ENCODE results near the gene DLST.
"Not testable (repeated sequence)": the region's sequence is repeated elsewhere in the genome, so short reads cannot be mapped to it uniquely, and the experiment has no call there.

Gene DLST

GRCh38 chr14:74927225-74927624 is 45.5 kb downstream of the DLST start:
- Histone ChIP-seq H3K9me3 (ENCODE audit: insufficient read depth, low read depth, low read length) (no peaks in the 10 kb centered on the region), H3K79me2 (ENCODE audit: insufficient read depth, low read length) (no peaks in the 10 kb centered on the region), H3K36me3 (ENCODE audit: insufficient read depth, low read length) (no peaks in the 10 kb centered on the region), H3K4me1 (ENCODE audit: insufficient read depth, low read length, poor library complexity, severe bottlenecking) (peaks cover 6% of the 10 kb centered on the region), H3K27me3 (ENCODE audit: insufficient read depth, low read length, poor library complexity, severe bottlenecking) (no peaks in the 10 kb centered on the region), H4K20me1 (ENCODE audit: insufficient read depth, low read length, poor library complexity, severe bottlenecking) (no peaks in the 10 kb centered on the region), H3F3A (ENCODE audit: low read depth) (no peaks in the 10 kb centered on the region), H2AFZ (ENCODE audit: low read length) (no peak overlapping the region), H3K9me2 (replicated peaks; ENCODE audit: low read depth, low read length) (no peaks in the 10 kb centered on the region), H3K9ac (ENCODE audit: low read depth, low read length, poor library complexity, severe bottlenecking) (no peak overlapping the region), H3K4me2 (ENCODE audit: low read depth, low read length, poor library complexity, severe bottlenecking) (no peak overlapping the region), H3K4me3 (ENCODE audit: low read length, poor library complexity, severe bottlenecking) (no peak overlapping the region)
- TF ChIP-seq EZH2phosphoT487 (IDR thresholded peaks at IDR 0.05; ENCODE audit: borderline replicate concordance), result no peak
- TF ChIP-seq CTCF (conservative IDR thresholded peaks at IDR 0.05; ENCODE audit: low read length), result no peak

GRCh38 chr14:74929242-74929641 is 47.5 kb downstream of the DLST start:
- H3K4me1 ChIP-seq (ENCODE audit: insufficient read depth, low read length, poor library complexity, severe bottlenecking), result peaks cover 24% of the 10 kb centered on the region
- TF ChIP-seq CTCF (conservative IDR thresholded peaks at IDR 0.05; ENCODE audit: low read length) (no peak), EZH2phosphoT487 (IDR thresholded peaks at IDR 0.05; ENCODE audit: borderline replicate concordance) (no peak)
- no peaks in the 10 kb centered on the region for H3K27me3 ChIP-seq (ENCODE audit: insufficient read depth, low read length, poor library complexity, severe bottlenecking)
- H3K9me2 ChIP-seq (replicated peaks; ENCODE audit: low read depth, low read length), result no peaks in the 10 kb centered on the region
- H3K9ac ChIP-seq (ENCODE audit: low read depth, low read length, poor library complexity, severe bottlenecking), result no peak overlapping the region
- no peak overlapping the region for H3K4me2 ChIP-seq (ENCODE audit: low read depth, low read length, poor library complexity, severe bottlenecking)
- no peaks in the 10 kb centered on the region for H3F3A ChIP-seq (ENCODE audit: low read depth)
- no peaks in the 10 kb centered on the region for H3K36me3 ChIP-seq (ENCODE audit: insufficient read depth, low read length)
- no peaks in the 10 kb centered on the region for H3K79me2 ChIP-seq (ENCODE audit: insufficient read depth, low read length)
- H2AFZ ChIP-seq (ENCODE audit: low read length), result no peak overlapping the region
- no peaks in the 10 kb centered on the region for H3K9me3 ChIP-seq (ENCODE audit: insufficient read depth, low read depth, low read length)
- no peak overlapping the region for H3K4me3 ChIP-seq (ENCODE audit: low read length, poor library complexity, severe bottlenecking)
- no peaks in the 10 kb centered on the region for H4K20me1 ChIP-seq (ENCODE audit: insufficient read depth, low read length, poor library complexity, severe bottlenecking)

GRCh38 chr14:74931744-74932143 is 50.0 kb downstream of the DLST start:
- not testable (repeated sequence) for H3K9me2 ChIP-seq (replicated peaks; ENCODE audit: low read depth, low read length); H3K79me2 ChIP-seq (ENCODE audit: insufficient read depth, low read length); H3K9ac ChIP-seq (ENCODE audit: low read depth, low read length, poor library complexity, severe bottlenecking); H3K27me3 ChIP-seq (ENCODE audit: insufficient read depth, low read length, poor library complexity, severe bottlenecking); H2AFZ ChIP-seq (ENCODE audit: low read length); H3K36me3 ChIP-seq (ENCODE audit: insufficient read depth, low read length); H3K4me3 ChIP-seq (ENCODE audit: low read length, poor library complexity, severe bottlenecking); H4K20me1 ChIP-seq (ENCODE audit: insufficient read depth, low read length, poor library complexity, severe bottlenecking); H3K9me3 ChIP-seq (ENCODE audit: insufficient read depth, low read depth, low read length); H3F3A ChIP-seq (ENCODE audit: low read depth); H3K4me2 ChIP-seq (ENCODE audit: low read depth, low read length, poor library complexity, severe bottlenecking)
- peaks cover 28% of the 10 kb centered on the region for H3K4me1 ChIP-seq (ENCODE audit: insufficient read depth, low read length, poor library complexity, severe bottlenecking)

- H4K20me1 ChIP-seq (ENCODE audit: insufficient read depth, low read length, poor library complexity, severe bottlenecking), result no peaks in the 10 kb centered on the region
- H3K4me2 ChIP-seq (ENCODE audit: low read depth, low read length, poor library complexity, severe bottlenecking), result peak overlapping the region; percentile 36
- H3K9ac ChIP-seq (ENCODE audit: low read depth, low read length, poor library complexity, severe bottlenecking), result peak overlapping the region; percentile 1
- no peaks in the 10 kb centered on the region for H3K36me3 ChIP-seq (ENCODE audit: insufficient read depth, low read length)
- peak overlapping the region; percentile 2 for H3K4me3 ChIP-seq (ENCODE audit: low read length, poor library complexity, severe bottlenecking)
- no peak for TF ChIP-seq EZH2phosphoT487 (IDR thresholded peaks at IDR 0.05; ENCODE audit: borderline replicate concordance)
- TF ChIP-seq CTCF (conservative IDR thresholded peaks at IDR 0.05; ENCODE audit: low read length), result no peak
- H3K9me2 ChIP-seq (replicated peaks; ENCODE audit: low read depth, low read length), result no peaks in the 10 kb centered on the region
- no peaks in the 10 kb centered on the region for H3K9me3 ChIP-seq (ENCODE audit: insufficient read depth, low read depth, low read length)
- no peaks in the 10 kb centered on the region for H3K27me3 ChIP-seq (ENCODE audit: insufficient read depth, low read length, poor library complexity, severe bottlenecking)
- no peak overlapping the region for H2AFZ ChIP-seq (ENCODE audit: low read length)
- H3K79me2 ChIP-seq (ENCODE audit: insufficient read depth, low read length), result no peaks in the 10 kb centered on the region
- H3F3A ChIP-seq (ENCODE audit: low read depth), result no peaks in the 10 kb centered on the region
- peaks cover 28% of the 10 kb centered on the region for H3K4me1 ChIP-seq (ENCODE audit: insufficient read depth, low read length, poor library complexity, severe bottlenecking)
Observed at GRCh38 chr14:74932401-74932901, 50.7 kb downstream of the DLST start.

GRCh38 chr14:74932936-74933335 is 51.2 kb downstream of the DLST start:
- not testable (repeated sequence) for H3F3A ChIP-seq (ENCODE audit: low read depth); H4K20me1 ChIP-seq (ENCODE audit: insufficient read depth, low read length, poor library complexity, severe bottlenecking); H2AFZ ChIP-seq (ENCODE audit: low read length); H3K36me3 ChIP-seq (ENCODE audit: insufficient read depth, low read length); H3K9me2 ChIP-seq (replicated peaks; ENCODE audit: low read depth, low read length); H3K9me3 ChIP-seq (ENCODE audit: insufficient read depth, low read depth, low read length); H3K79me2 ChIP-seq (ENCODE audit: insufficient read depth, low read length); H3K4me3 ChIP-seq (ENCODE audit: low read length, poor library complexity, severe bottlenecking); H3K27me3 ChIP-seq (ENCODE audit: insufficient read depth, low read length, poor library complexity, severe bottlenecking)
- Histone ChIP-seq H3K4me2 (ENCODE audit: low read depth, low read length, poor library complexity, severe bottlenecking) (peak overlapping the region; percentile 36), H3K9ac (ENCODE audit: low read depth, low read length, poor library complexity, severe bottlenecking) (peak overlapping the region; percentile 1), H3K4me1 (ENCODE audit: insufficient read depth, low read length, poor library complexity, severe bottlenecking) (peaks cover 28% of the 10 kb centered on the region)

Data from Loucy (cell line).